ENCODE data around the gene TSPAN11. TPM values are rescaled to one million over a fixed set of nuclear protein-coding genes. Genes with fewer than 3 reads are reported as not detected.

Gene TSPAN11
- total and polyA plus RNA-seq, 2 donors (not counting 3 experiments of a cell fraction or from before 2014, with no cell fraction given) = 2.1 to 3.9 TPM

- Histone ChIP-seq H3K36me3 (ENCODE audit: control insufficient read depth in 2 of 2, extremely low read depth in 1 of 2, insufficient read depth in 2 of 2, low read length in 2 of 2) (no peaks in the 10 kb centered on the region), H4K20me1 (replicated peaks; ENCODE audit: control insufficient read depth, extremely low read depth, insufficient read depth, low read length) (no peaks in the 10 kb centered on the region), H3K9ac (replicated peaks; ENCODE audit: extremely low read depth, insufficient read depth, low read length) (no peak overlapping the region), H3K9me1 (replicated peaks; ENCODE audit: control insufficient read depth, extremely low read depth, insufficient read depth, low read length) (no peaks in the 10 kb centered on the region), H3K79me2 (ENCODE audit: control insufficient read depth, insufficient read depth, low read length) (no peaks in the 10 kb centered on the region), H3K27ac (ENCODE audit: insufficient read depth, low read depth, low read length) (no peak overlapping the region), H2AFZ (ENCODE audit: low read depth, low read length) (no peak overlapping the region), H3K4me1 (ENCODE audit: control insufficient read depth, extremely low read depth, insufficient read depth, low read length) (no peaks in the 10 kb centered on the region), H3K9me3 (replicated peaks; ENCODE audit: control insufficient read depth, insufficient read depth, low read length) (no peaks in the 10 kb centered on the region), H3K27me3 (ENCODE audit: control insufficient read depth in 2 of 2, insufficient read depth in 2 of 2, low read length in 2 of 2) (peaks cover 0 to 2% of the 10 kb centered on the region in 2 experiments), H3K4me3 (replicated peaks in 1 of 3; ENCODE audit: insufficient read depth in 1 of 3, low read depth in 1 of 3, low read length in 3 of 3) (no peak overlapping the region), H3K4me2 (ENCODE audit: insufficient read depth, low read length) (no peak overlapping the region)
- DNase-seq (ENCODE audit: low read depth, low spot score) (no peak), FAIRE-seq (no peak)
- BruUV-seq (replicated peaks) = no TSS peak
- POLR2A ChIA-PET = no interaction called here
- intact Hi-C loops (cut with micrococcal nuclease) = no loop called here
- dilution Hi-C loops (cut with MboI; ENCODE audit: extremely low pct_ligation_motif_present, low sequenced_read_pairs) = no loop called here
- CTCF ChIA-PET = interaction anchor here (1.0 to 1.2 kb wide), 2 partner anchors 9 to 127 kb away, joined by 3 to 7 read pairs; no protein-coding TSS in a partner anchor
- TF ChIP-seq EZH2 (IDR thresholded peaks at IDR 0.05; ENCODE audit: borderline replicate concordance, low read depth, low read length, severe bottlenecking) = no peak
- TF ChIP-seq GATA2 (IDR thresholded peaks at IDR 0.05; ENCODE audit: insufficient read depth, insufficient read length, low read depth, low read length) = no peak
- TF ChIP-seq MAX (IDR thresholded peaks at IDR 0.05; ENCODE audit: insufficient read depth, insufficient read length) = no peak
- TF ChIP-seq FOS (IDR thresholded peaks at IDR 0.05; ENCODE audit: borderline replicate concordance, insufficient read depth, low read length) = no peak
- no peak for TF ChIP-seq POLR2AphosphoS5 (IDR thresholded peaks at IDR 0.05; ENCODE audit: insufficient read depth, low read depth, low read length)
- no peak for TF ChIP-seq MYC (IDR thresholded peaks at IDR 0.05; ENCODE audit: low read depth, low read length)
- TF ChIP-seq, protein P1, sequence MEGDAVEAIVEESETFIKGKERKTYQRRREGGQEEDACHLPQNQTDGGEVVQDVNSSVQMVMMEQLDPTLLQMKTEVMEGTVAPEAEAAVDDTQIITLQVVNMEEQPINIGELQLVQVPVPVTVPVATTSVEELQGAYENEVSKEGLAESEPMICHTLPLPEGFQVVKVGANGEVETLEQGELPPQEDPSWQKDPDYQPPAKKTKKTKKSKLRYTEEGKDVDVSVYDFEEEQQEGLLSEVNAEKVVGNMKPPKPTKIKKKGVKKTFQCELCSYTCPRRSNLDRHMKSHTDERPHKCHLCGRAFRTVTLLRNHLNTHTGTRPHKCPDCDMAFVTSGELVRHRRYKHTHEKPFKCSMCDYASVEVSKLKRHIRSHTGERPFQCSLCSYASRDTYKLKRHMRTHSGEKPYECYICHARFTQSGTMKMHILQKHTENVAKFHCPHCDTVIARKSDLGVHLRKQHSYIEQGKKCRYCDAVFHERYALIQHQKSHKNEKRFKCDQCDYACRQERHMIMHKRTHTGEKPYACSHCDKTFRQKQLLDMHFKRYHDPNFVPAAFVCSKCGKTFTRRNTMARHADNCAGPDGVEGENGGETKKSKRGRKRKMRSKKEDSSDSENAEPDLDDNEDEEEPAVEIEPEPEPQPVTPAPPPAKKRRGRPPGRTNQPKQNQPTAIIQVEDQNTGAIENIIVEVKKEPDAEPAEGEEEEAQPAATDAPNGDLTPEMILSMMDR (IDR thresholded peaks at IDR 0.05; ENCODE audit: extremely low read depth in 1 of 2, insufficient read depth in 1 of 2, low read depth in 1 of 2, low read length in 2 of 2) = no peak
- TF ChIP-seq POLR2A (IDR thresholded peaks at IDR 0.05; ENCODE audit: low read depth, low read length) = no peak
- TF ChIP-seq JUN (IDR thresholded peaks at IDR 0.05; ENCODE audit: borderline replicate concordance, insufficient read depth, insufficient read length, low read depth) = no peak
These were observed 51.2 kb downstream of the TSPAN11 start for GRCh38 chr12:30977537-30978349.
